Endothelial cell of umbilical vein (primary cell): Measurements from ENCODE around the gene RHOBTB1.

Source experiments
- POLR2AphosphoS5 ChIP-seq: IDR thresholded peaks from 2 replicates; pipeline ENCODE4 v1.6.1; 2012; ENCODE audit warnings: low read depth, mild to moderate bottlenecking, control low read depth, low read length, moderate library complexity; ENCODE audit not compliant: insufficient read depth
- TF ChIP-seq, protein P1 (sequence below), 2 donors: IDR thresholded peaks; 1 replicate in 1 of 2; 2 replicates in 1 of 2; pipeline ENCODE4 v1.5.1; 2011; ENCODE audit warnings: low read length in 2 of 2, mild to moderate bottlenecking in 2 of 2, moderate library complexity in 2 of 2, control low read depth in 1 of 2, inconsistent platforms in 1 of 2, low read depth in 1 of 2; ENCODE audit not compliant: insufficient read depth in 1 of 2; ENCODE audit errors: extremely low read depth in 1 of 2

DNA sequence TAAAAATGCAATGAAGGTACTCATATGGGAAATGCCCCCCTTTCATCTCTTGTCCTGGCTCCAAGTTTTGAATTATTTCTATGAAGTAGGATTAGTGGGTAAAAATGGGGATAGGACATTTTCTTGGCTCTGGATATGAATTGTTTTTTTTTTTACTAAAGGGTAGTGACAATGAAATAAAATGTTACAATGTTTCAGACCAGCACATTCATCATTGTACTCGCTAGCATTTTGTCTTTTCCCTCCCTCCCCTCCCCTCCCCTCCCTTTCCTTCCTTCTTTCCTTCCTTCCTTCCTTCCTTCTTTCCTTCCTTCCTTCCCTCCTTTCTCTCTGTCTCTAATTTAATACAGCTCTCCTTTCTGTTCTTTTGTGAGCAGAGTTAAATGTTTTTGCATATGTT lies 101.3 kb downstream of the RHOBTB1 start:
- TF ChIP-seq, protein P1, sequence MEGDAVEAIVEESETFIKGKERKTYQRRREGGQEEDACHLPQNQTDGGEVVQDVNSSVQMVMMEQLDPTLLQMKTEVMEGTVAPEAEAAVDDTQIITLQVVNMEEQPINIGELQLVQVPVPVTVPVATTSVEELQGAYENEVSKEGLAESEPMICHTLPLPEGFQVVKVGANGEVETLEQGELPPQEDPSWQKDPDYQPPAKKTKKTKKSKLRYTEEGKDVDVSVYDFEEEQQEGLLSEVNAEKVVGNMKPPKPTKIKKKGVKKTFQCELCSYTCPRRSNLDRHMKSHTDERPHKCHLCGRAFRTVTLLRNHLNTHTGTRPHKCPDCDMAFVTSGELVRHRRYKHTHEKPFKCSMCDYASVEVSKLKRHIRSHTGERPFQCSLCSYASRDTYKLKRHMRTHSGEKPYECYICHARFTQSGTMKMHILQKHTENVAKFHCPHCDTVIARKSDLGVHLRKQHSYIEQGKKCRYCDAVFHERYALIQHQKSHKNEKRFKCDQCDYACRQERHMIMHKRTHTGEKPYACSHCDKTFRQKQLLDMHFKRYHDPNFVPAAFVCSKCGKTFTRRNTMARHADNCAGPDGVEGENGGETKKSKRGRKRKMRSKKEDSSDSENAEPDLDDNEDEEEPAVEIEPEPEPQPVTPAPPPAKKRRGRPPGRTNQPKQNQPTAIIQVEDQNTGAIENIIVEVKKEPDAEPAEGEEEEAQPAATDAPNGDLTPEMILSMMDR (IDR thresholded peaks at IDR 0.05; ENCODE audit: extremely low read depth in 1 of 2, insufficient read depth in 1 of 2, low read depth in 1 of 2, low read length in 2 of 2) = no peak
- no peak for TF ChIP-seq POLR2AphosphoS5
